SK-N-SH (cell line): ENCODE data around the gene NIPAL4. TPM values are rescaled to one million over a fixed set of nuclear protein-coding genes. Genes with fewer than 3 reads are reported as not detected.

Source experiments
- CTCF ChIA-PET: fragments of 300-600, 350-600 bp; formaldehyde crosslinking; extraction: SDS; loops from one replicate; lab custom pipeline; 2021; lab: Yijun Ruan, JAX
- POLR2A ChIA-PET: fragments of 350-600 bp; sonication (Branson Sonifier 250); formaldehyde crosslinking; extraction: SDS; loops from one replicate; lab custom pipeline; 2020; ENCODE audit warnings: antibody characterized with exemption, inconsistent platforms; lab: Yijun Ruan, JAX
- DNase-seq: peaks from one replicate; pipeline ENCODE4 v3.0.0; 2012
- H2AFZ ChIP-seq: fragments of 200-600 bp; sonication (generic); 2 replicates; pipeline ENCODE4 v1.8.1; 2016; ENCODE audit warnings: antibody characterized with exemption, mild to moderate bottlenecking, low read depth
- H3F3A ChIP-seq: fragments of 200-600 bp; sonication (generic); replicated peaks from 2 replicates; pipeline ENCODE3; 2016; ENCODE audit warnings: antibody characterized with exemption, mild to moderate bottlenecking; ENCODE audit not compliant: insufficient read depth
- H3K27ac ChIP-seq, 2 experiments: fragments of 200-500 bp in 1 of 2; fragments of 200-600 bp in 1 of 2; sonication (Bioruptor generic) in 1 of 2; sonication (generic), shearing (Covaris generic) in 1 of 2; 2 replicates each; pipeline versions ENCODE4 v1.5.1 to v1.6.1; 2014 to 2016; ENCODE audit warnings: low read depth in 2 of 2, inconsistent platforms in 1 of 2, low read length in 1 of 2, mild to moderate bottlenecking in 1 of 2, mixed read lengths in 1 of 2
- H3K27me3 ChIP-seq: fragments of 200-600 bp; sonication (generic), shearing (Covaris generic); 2 replicates; pipeline ENCODE4 v1.6.1; 2016; ENCODE audit warnings: mixed run types; ENCODE audit not compliant: insufficient read depth
- H3K36me3 ChIP-seq, 2 experiments: fragments of 200-500 bp in 1 of 2; fragments of 200-600 bp in 1 of 2; sonication (Bioruptor generic) in 1 of 2; sonication (generic) in 1 of 2; replicated peaks in 1 of 2; 2 replicates each; pipeline versions ENCODE3 to v1.5.1; 2014 to 2016; ENCODE audit warnings: low read length in 1 of 2, mild to moderate bottlenecking in 1 of 2; ENCODE audit not compliant: insufficient read depth in 2 of 2, control insufficient read depth in 1 of 2
- H3K4me1 ChIP-seq, 2 experiments: fragments of 200-500 bp in 1 of 2; fragments of 200-600 bp in 1 of 2; sonication (Bioruptor generic) in 1 of 2; sonication (generic), shearing (Covaris generic) in 1 of 2; 2 replicates each; pipeline versions ENCODE4 v1.5.1 to v1.6.1; 2014 to 2016; ENCODE audit warnings: low read depth in 1 of 2, low read length in 1 of 2, mixed run types in 1 of 2; ENCODE audit not compliant: insufficient read depth in 2 of 2, control insufficient read depth in 1 of 2
- H3K4me2 ChIP-seq: fragments of 200-600 bp; sonication (generic), shearing (Covaris generic); 2 replicates; pipeline ENCODE4 v1.6.1; 2017; ENCODE audit warnings: mixed run types
- H3K4me3 ChIP-seq, 2 experiments: fragments of 200-500 bp in 1 of 2; fragments of 200-600 bp in 1 of 2; sonication (Bioruptor generic) in 1 of 2; sonication (generic), shearing (Covaris generic) in 1 of 2; 2 replicates each; pipeline versions ENCODE4 v1.5.1 to v1.8.1; 2014 to 2016; ENCODE audit warnings: low read depth in 2 of 2, inconsistent platforms in 1 of 2, low read length in 1 of 2, mild to moderate bottlenecking in 1 of 2, mixed read lengths in 1 of 2, moderate library complexity in 1 of 2
- H3K79me2 ChIP-seq: fragments of 200-600 bp; sonication (generic); 2 replicates; pipeline ENCODE4 v1.8.1; 2017; ENCODE audit warnings: mild to moderate bottlenecking; ENCODE audit not compliant: insufficient read depth
- H3K9ac ChIP-seq: fragments of 200-600 bp; sonication (generic); 2 replicates; pipeline ENCODE4 v1.6.1; 2017; ENCODE audit warnings: mixed run types
- H3K9me2 ChIP-seq: fragments of 200-600 bp; sonication (generic); 2 replicates; pipeline ENCODE4 v1.6.1; 2017; ENCODE audit warnings: mixed run types
- H3K9me3 ChIP-seq: fragments of 200-600 bp; sonication (generic); 2 replicates; pipeline ENCODE4 v1.6.1; 2017; ENCODE audit warnings: mixed run types, mild to moderate bottlenecking, moderate library complexity
- H4K20me1 ChIP-seq: fragments of 200-600 bp; sonication (generic); 2 replicates; pipeline ENCODE4 v1.6.1; 2017; ENCODE audit warnings: mild to moderate bottlenecking, mixed run types; ENCODE audit not compliant: insufficient read depth
- CHD2 ChIP-seq: fragments of 150-350 bp; IDR thresholded peaks from 2 replicates; pipeline ENCODE4 v1.6.1; 2018; ENCODE audit warnings: low read length; ENCODE audit not compliant: partially characterized antibody
- ELF1 ChIP-seq: IDR thresholded peaks from 2 replicates; pipeline ENCODE4 v1.4.0; 2012
- EP300 ChIP-seq, 2 experiments: IDR thresholded peaks; 2 replicates each; pipeline versions ENCODE4 v1.4.0 to v1.6.1; 2012; ENCODE audit warnings: borderline replicate concordance in 1 of 2, low read depth in 1 of 2, low read length in 1 of 2
- EZH2phosphoT487 ChIP-seq: fragments of 200-600 bp; sonication (generic); IDR thresholded peaks from 2 replicates; pipeline ENCODE4 v1.6.1; 2017; ENCODE audit warnings: low read depth, mixed run types, mild to moderate bottlenecking, antibody characterized with exemption, moderate library complexity, borderline replicate concordance
- FOSL2 ChIP-seq: IDR thresholded peaks from 2 replicates; pipeline ENCODE4 v1.4.0; 2012; ENCODE audit warnings: low read depth, mild to moderate bottlenecking, moderate library complexity, borderline replicate concordance
- FOXJ3 ChIP-seq: sonication (generic); formaldehyde crosslinking; IDR thresholded peaks from 2 replicates; pipeline ENCODE4 v1.5.1; 2020; ENCODE audit warnings: mild to moderate bottlenecking, missing genetic modification reagents
- IRF3 ChIP-seq: fragments of 150-350 bp; IDR thresholded peaks from 2 replicates; pipeline ENCODE4 v1.6.1; 2016; ENCODE audit warnings: mild to moderate bottlenecking, low read depth, low read length
- MAX ChIP-seq: IDR thresholded peaks from 2 replicates; pipeline ENCODE4 v1.4.0; 2012; ENCODE audit warnings: low read depth
- MEF2A ChIP-seq: IDR thresholded peaks from 2 replicates; pipeline ENCODE4 v1.4.0; 2012; ENCODE audit warnings: low read depth, borderline replicate concordance
- MXI1 ChIP-seq: IDR thresholded peaks from 2 replicates; pipeline ENCODE4 v1.6.1; 2012; ENCODE audit warnings: mild to moderate bottlenecking, low read depth, low read length, improper control_type of control experiment
- NRF1 ChIP-seq: IDR thresholded peaks from 2 replicates; pipeline ENCODE4 v1.6.1; 2012; ENCODE audit warnings: low read depth, mild to moderate bottlenecking, low read length
- PBX3 ChIP-seq: IDR thresholded peaks from 2 replicates; pipeline ENCODE4; 2012
- POLR2AphosphoS5 ChIP-seq: IDR thresholded peaks from 2 replicates; pipeline ENCODE4 v1.6.1; 2012; ENCODE audit warnings: low read depth, low read length
- RCOR1 ChIP-seq: fragments of 150-350 bp; IDR thresholded peaks from 2 replicates; pipeline ENCODE4 v1.6.1; 2017; ENCODE audit warnings: antibody characterized with exemption, low read length
- RFX5 ChIP-seq: IDR thresholded peaks from 2 replicates; pipeline ENCODE4 v1.6.1; 2012; ENCODE audit warnings: mild to moderate bottlenecking, improper control_type of control experiment, low read length
- RXRA ChIP-seq: IDR thresholded peaks from 2 replicates; pipeline ENCODE4 v1.4.0; 2012; ENCODE audit warnings: low read depth, mild to moderate bottlenecking, borderline replicate concordance
- TAF1 ChIP-seq: IDR thresholded peaks from 2 replicates; pipeline ENCODE4 v1.6.1; 2012; ENCODE audit warnings: low read depth, mild to moderate bottlenecking, low read length, moderate library complexity, borderline replicate concordance
- TCF12 ChIP-seq: IDR thresholded peaks from 2 replicates; pipeline ENCODE4 v1.4.0; 2012
- YY1 ChIP-seq: IDR thresholded peaks from 2 replicates; pipeline ENCODE4 v1.4.0; 2012; ENCODE audit warnings: low read depth, mild to moderate bottlenecking
- ZBTB33 ChIP-seq: IDR thresholded peaks from 2 replicates; pipeline ENCODE4 v1.4.0; 2012; ENCODE audit warnings: low read depth, borderline replicate concordance
- WGBS: methylation state at CpG from one replicate; pipeline ENCODE4 v1.1.6; 2017; ENCODE audit warnings: low lambda C conversion rate; 5-methylcytosine and 5-hydroxymethylcytosine counted together
- polyA plus RNA-seq, 3 experiments: library from polyadenylated mRNA; depleted of rRNA; stranded (reverse); fragments of >200 nt; gene quantifications; 2 replicates each; pipeline ENCODE4 v1.2.3, GENCODE V29; 2012

The NIPAL4 gene
- polyA plus RNA-seq, 1 of the 3 experiments (the other 2 are of a cell fraction), result 2.3 TPM

GRCh38 chr5:157519579-157520253 lies 59.7 kb downstream of the NIPAL4 start (continued):
- TF ChIP-seq IRF3 (no peak), ZBTB33 (no peak), EP300 (IDR thresholded peaks at IDR 0.05; ENCODE audit: borderline replicate concordance in 1 of 2, low read depth in 1 of 2, low read length in 1 of 2) (no peak), TAF1 (no peak), CHD2 (no peak)
- TF ChIP-seq, all 33 proteins: peak for 0

- no peak overlapping the region for H3K4me2 ChIP-seq
- H3K4me1 ChIP-seq, result peaks cover 15 to 22% of the 10 kb centered on the region in 2 experiments; a peak in 3 of 4 replicates
- no peak overlapping the region for H3K4me3 ChIP-seq
- H3K9me3 ChIP-seq, result no peaks in the 10 kb centered on the region
- H4K20me1 ChIP-seq, result no peaks in the 10 kb centered on the region; the same call in 1 of the 2 replicates
- H3F3A ChIP-seq, result peaks cover 45% of the 10 kb centered on the region
- H3K27me3 ChIP-seq, result no peaks in the 10 kb centered on the region
- DNase-seq, result no peak
- no peak overlapping the region for H3K9ac ChIP-seq
- H3K27ac ChIP-seq, result peak overlapping the region in 1 of 2 experiments; percentile 38; a peak in 1 of 4 replicates
- POLR2A ChIA-PET, result no interaction called here
- TF ChIP-seq NRF1, result no peak
- TF ChIP-seq ZBTB33, result no peak
- TF ChIP-seq MXI1, result no peak
- TF ChIP-seq TCF12, result no peak
- no peak for TF ChIP-seq MEF2A
- TF ChIP-seq POLR2AphosphoS5, result no peak
- TF ChIP-seq ELF1, result no peak
- no peak for TF ChIP-seq RCOR1
- TF ChIP-seq IRF3, result no peak
- TF ChIP-seq FOSL2, result no peak
- no peak for TF ChIP-seq TAF1
- no peak for TF ChIP-seq YY1
- TF ChIP-seq FOXJ3 (CRISPR knock-in tag), result no peak
- TF ChIP-seq MAX, result no peak
- TF ChIP-seq RFX5, result no peak
- no peak for TF ChIP-seq EZH2phosphoT487
- no peak; the same call in 1 of the 2 replicates for TF ChIP-seq PBX3
- TF ChIP-seq RXRA, result no peak
- TF ChIP-seq, all 33 proteins: peak for 0
- H3K79me2 ChIP-seq, result peaks cover 74% of the 10 kb centered on the region; the same call in 1 of the 2 replicates
- no peaks in the 10 kb centered on the region for H3K9me2 ChIP-seq
- peaks cover 6 to 54% of the 10 kb centered on the region in 2 experiments for H3K36me3 ChIP-seq
- CTCF ChIA-PET, result no interaction called here
- 84% methylated on average over 9 of the region's 9 CpGs for WGBS
- no peak overlapping the region for H2AFZ ChIP-seq
Measured at GRCh38 chr5:157520911-157521703, 61.1 kb downstream of the NIPAL4 start.
